Measurements from ENCODE around the gene ZNF485. TPM values are rescaled to one million over a fixed set of nuclear protein-coding genes. Genes with fewer than 3 reads are reported as not detected.

ZNF485 gene
- total RNA-seq, 4 donors from 2014 or later = 1.5 to 3.3 (median 2.2) TPM

GRCh38 chr10:43591303-43591904 lies 14.8 kb upstream of the ZNF485 start:
- no peak overlapping the region for H3K4me3 ChIP-seq (replicated peaks in 1 of 3)
- 91 to 92% methylated on average over 5 of the region's 5 CpGs for WGBS, 2 donors
- H3K27me3 ChIP-seq = no peaks in the 10 kb centered on the region
- DNase-seq = no peak
- intact Hi-C loops (cut with DNase I) = no loop called here
- TF ChIP-seq POLR2A (IDR thresholded peaks at IDR 0.05) = no peak
- no peak for TF ChIP-seq CTCF (IDR thresholded peaks at IDR 0.05)
- no peaks in the 10 kb centered on the region for H3K4me1 ChIP-seq
- no peaks in the 10 kb centered on the region for H3K9me3 ChIP-seq
- H3K27ac ChIP-seq = no peak overlapping the region
- no peaks in the 10 kb centered on the region for H3K36me3 ChIP-seq

GRCh38 chr10:43594944-43595589 lies 11.2 kb upstream of the ZNF485 start:
- Histone ChIP-seq H3K27ac (no peak overlapping the region), H3K4me3 (replicated peaks in 1 of 3) (no peak overlapping the region), H3K36me3 (no peaks in the 10 kb centered on the region), H3K9me3 (no peaks in the 10 kb centered on the region), H3K27me3 (no peaks in the 10 kb centered on the region), H3K4me1 (no peaks in the 10 kb centered on the region)
- intact Hi-C loops (cut with DNase I) = no loop called here
- TF ChIP-seq POLR2A (IDR thresholded peaks at IDR 0.05) = no peak
- TF ChIP-seq CTCF (IDR thresholded peaks at IDR 0.05) = no peak
- 21 to 23% methylated on average over 8 of the region's 8 CpGs for WGBS, 2 donors
- no peak for DNase-seq

GRCh38 chr10:43595739-43596298 lies 10.4 kb upstream of the ZNF485 start:
- H3K27me3 ChIP-seq = no peaks in the 10 kb centered on the region
- intact Hi-C loops (cut with DNase I) = no loop called here
- no peak for DNase-seq
- TF ChIP-seq CTCF (IDR thresholded peaks at IDR 0.05) = no peak
- TF ChIP-seq POLR2A (IDR thresholded peaks at IDR 0.05) = no peak
- H3K9me3 ChIP-seq = no peaks in the 10 kb centered on the region
- no peak overlapping the region for H3K27ac ChIP-seq
- no peak overlapping the region for H3K4me3 ChIP-seq (replicated peaks in 1 of 3)
- no peaks in the 10 kb centered on the region for H3K4me1 ChIP-seq
- no peaks in the 10 kb centered on the region for H3K36me3 ChIP-seq
- WGBS, 2 donors = 72 to 78% methylated on average over 7 of the region's 7 CpGs

GRCh38 chr10:43596546-43596945 lies 9.7 kb upstream of the ZNF485 start:
- no peak overlapping the region for H3K27ac ChIP-seq
- intact Hi-C loops (cut with DNase I) = no loop called here
- no peaks in the 10 kb centered on the region for H3K36me3 ChIP-seq
- TF ChIP-seq POLR2A (IDR thresholded peaks at IDR 0.05) (no peak), CTCF (IDR thresholded peaks at IDR 0.05) (no peak)
- no peaks in the 10 kb centered on the region for H3K4me1 ChIP-seq
- H3K4me3 ChIP-seq (replicated peaks in 1 of 3) = no peak overlapping the region
- no peak for DNase-seq
- no peaks in the 10 kb centered on the region for H3K27me3 ChIP-seq
- 49 to 52% methylated on average over 4 of the region's 4 CpGs for WGBS, 2 donors
- no peaks in the 10 kb centered on the region for H3K9me3 ChIP-seq

- intact Hi-C loops (cut with DNase I) = no loop called here
- TF ChIP-seq POLR2A (IDR thresholded peaks at IDR 0.05) (no peak), CTCF (IDR thresholded peaks at IDR 0.05) (no peak)
These were observed 7.8 kb upstream of the ZNF485 start for GRCh38 chr10:43598446-43598845.

More at GRCh38 chr10:43598446-43598845, 7.8 kb upstream of the ZNF485 start:
- H3K4me3 ChIP-seq (replicated peaks in 1 of 3) = no peak overlapping the region
- WGBS, 2 donors = 57 to 71% methylated on average over 2 of the region's 2 CpGs
- H3K27ac ChIP-seq = no peak overlapping the region
- DNase-seq = no peak
- no peaks in the 10 kb centered on the region for H3K36me3 ChIP-seq
- no peaks in the 10 kb centered on the region for H3K9me3 ChIP-seq
- no peaks in the 10 kb centered on the region for H3K4me1 ChIP-seq
- no peaks in the 10 kb centered on the region for H3K27me3 ChIP-seq
